Ovary (tissue), 3 donors: ENCODE data around the gene PPP4R3A.

Experiments used
- POLR2A ChIP-seq: fragments of 450-650 bp; IDR thresholded peaks from one replicate; pipeline ENCODE4 v1.6.1; 2017; ENCODE audit warnings: antibody characterized with exemption, mild to moderate bottlenecking, moderate library complexity
- TF ChIP-seq, protein P1 (sequence below), 3 donors: fragments of 450-650 bp in 2 of 3; fragments of 200-600 bp in 1 of 3; IDR thresholded peaks; one replicate each; pipeline versions ENCODE4 v1.5.1 to v1.8.0; 2016 to 2022; ENCODE audit warnings: antibody characterized with exemption in 3 of 3, mild to moderate bottlenecking in 1 of 3
- donor health status: DM: no; HTN: no; CAD: no.

DNA sequence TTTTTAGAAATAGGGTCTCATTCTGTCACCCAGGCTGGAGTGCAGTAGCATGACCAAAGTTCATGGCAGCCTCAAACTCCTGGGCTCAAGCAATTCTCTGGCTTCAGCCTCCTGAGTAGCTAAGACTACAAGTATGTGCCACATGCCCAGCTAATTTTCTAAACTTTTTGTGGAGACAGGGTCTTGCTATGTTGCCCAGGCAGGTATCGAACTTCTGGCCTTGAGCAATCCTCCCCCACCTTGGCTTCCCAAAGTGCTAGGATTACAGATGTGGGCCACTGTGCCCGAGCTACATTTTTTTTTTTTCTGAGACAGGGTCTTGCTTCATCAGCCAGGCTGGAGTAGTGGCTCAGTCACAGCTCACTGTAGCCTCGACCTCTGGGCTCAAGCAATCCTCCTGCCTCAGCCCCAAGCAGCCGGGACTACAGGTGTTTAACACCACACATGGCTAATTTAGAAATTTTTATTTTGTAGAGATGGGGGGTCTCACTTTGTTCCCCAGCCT is 7.1 kb downstream of the PPP4R3A start:
- TF ChIP-seq POLR2A: no peak
- TF ChIP-seq, protein P1, sequence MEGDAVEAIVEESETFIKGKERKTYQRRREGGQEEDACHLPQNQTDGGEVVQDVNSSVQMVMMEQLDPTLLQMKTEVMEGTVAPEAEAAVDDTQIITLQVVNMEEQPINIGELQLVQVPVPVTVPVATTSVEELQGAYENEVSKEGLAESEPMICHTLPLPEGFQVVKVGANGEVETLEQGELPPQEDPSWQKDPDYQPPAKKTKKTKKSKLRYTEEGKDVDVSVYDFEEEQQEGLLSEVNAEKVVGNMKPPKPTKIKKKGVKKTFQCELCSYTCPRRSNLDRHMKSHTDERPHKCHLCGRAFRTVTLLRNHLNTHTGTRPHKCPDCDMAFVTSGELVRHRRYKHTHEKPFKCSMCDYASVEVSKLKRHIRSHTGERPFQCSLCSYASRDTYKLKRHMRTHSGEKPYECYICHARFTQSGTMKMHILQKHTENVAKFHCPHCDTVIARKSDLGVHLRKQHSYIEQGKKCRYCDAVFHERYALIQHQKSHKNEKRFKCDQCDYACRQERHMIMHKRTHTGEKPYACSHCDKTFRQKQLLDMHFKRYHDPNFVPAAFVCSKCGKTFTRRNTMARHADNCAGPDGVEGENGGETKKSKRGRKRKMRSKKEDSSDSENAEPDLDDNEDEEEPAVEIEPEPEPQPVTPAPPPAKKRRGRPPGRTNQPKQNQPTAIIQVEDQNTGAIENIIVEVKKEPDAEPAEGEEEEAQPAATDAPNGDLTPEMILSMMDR (IDR thresholded peaks at IDR 0.05): no peak
